Large intestine (tissue), 3 donors: ENCODE data around the gene DCLK1. TPM values are rescaled to one million over a fixed set of nuclear protein-coding genes. Genes with fewer than 3 reads are reported as not detected.

Experiments
- DNase-seq, 2 donors: peaks; one replicate each; pipeline versions ENCODE4 v3.0.0 to v3.0.0-alpha.2; 2013
- H3K27ac ChIP-seq: one replicate; pipeline ENCODE4 v1.5.1; 2013; ENCODE audit warnings: low read length
- H3K27me3 ChIP-seq: 2 replicates; pipeline ENCODE4 v1.6.1; 2013; ENCODE audit warnings: low read length; ENCODE audit not compliant: control insufficient read depth, insufficient read depth
- H3K36me3 ChIP-seq: 2 replicates; pipeline ENCODE4 v1.6.1; 2013; ENCODE audit warnings: low read length; ENCODE audit not compliant: control insufficient read depth, insufficient read depth
- H3K4me1 ChIP-seq: one replicate; pipeline ENCODE4 v1.6.1; 2013; ENCODE audit warnings: low read length; ENCODE audit not compliant: control insufficient read depth, insufficient read depth
- H3K4me3 ChIP-seq: one replicate; pipeline ENCODE4 v1.5.1; 2013; ENCODE audit warnings: low read length
- H3K9me3 ChIP-seq: one replicate; pipeline ENCODE4 v1.6.1; 2013; ENCODE audit warnings: mild to moderate bottlenecking, low read depth, low read length, moderate library complexity; ENCODE audit not compliant: control insufficient read depth
- WGBS: methylation state at CpG from one replicate; pipeline ENCODE4 v1.1.5; 2013; ENCODE audit warnings: low lambda C conversion rate; ENCODE audit not compliant: insufficient coverage; 5-methylcytosine and 5-hydroxymethylcytosine counted together
- polyA plus RNA-seq: library from polyadenylated mRNA; unstranded; fragments of 120-200 nt; gene quantifications from one replicate; pipeline ENCODE4 v1.2.1, GENCODE V29; 2013

DCLK1 gene
- polyA plus RNA-seq, 1 donor = 12.2 TPM

DNA sequence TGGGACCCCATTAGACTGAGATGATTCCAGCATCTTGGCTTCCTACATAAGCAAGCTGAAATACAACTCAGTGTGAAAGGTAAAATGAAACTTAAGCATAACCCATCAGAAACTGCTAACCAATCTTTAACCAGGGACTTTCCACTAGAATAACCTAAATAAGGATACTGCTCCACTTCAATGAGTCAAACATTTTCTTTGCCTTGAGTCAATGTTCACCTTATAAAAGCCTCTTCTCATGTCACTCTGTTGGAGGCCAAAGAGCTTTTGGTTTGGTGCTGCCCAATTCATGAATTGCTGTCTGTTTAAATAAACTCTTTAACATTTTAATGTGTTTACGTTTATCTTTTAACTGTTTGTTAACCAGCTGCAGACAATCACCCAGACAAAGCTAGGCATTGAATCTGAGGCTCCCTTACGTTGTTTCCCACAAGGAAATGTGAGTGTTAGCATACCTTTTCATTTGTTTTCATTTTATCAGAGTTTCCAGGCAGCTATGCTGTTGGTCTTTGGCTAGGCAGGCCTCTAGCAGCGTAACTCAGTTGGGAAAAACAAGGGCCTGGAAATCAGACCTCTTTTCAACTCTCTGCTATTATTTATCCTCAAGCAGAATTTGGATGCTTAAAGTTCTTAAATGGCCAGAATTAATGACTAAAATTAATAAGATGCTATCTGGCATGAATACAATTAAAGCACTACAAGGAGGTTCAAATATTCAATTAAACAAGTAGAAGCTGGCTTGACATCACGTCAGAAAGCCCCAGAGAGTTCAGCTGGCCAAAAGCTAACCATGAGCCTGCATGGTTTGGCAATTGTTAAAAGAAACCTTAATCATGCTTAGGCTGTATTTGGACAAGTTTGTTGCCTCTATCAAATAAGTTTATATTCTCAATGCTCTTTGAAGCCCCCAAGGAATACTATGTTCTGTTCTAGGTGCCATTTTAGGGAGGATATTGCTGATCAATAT is 200.2 kb downstream of the DCLK1 start:
- H3K27me3 ChIP-seq = no peaks in the 10 kb centered on the region
- H3K36me3 ChIP-seq = no peaks in the 10 kb centered on the region
- no peaks in the 10 kb centered on the region for H3K4me1 ChIP-seq
- no peak overlapping the region for H3K27ac ChIP-seq
- whole genome bisulfite sequencing = 100% methylated on average over 2 of the region's 4 CpGs
- H3K4me3 ChIP-seq = no peak overlapping the region
- DNase-seq = no peak
- no peaks in the 10 kb centered on the region for H3K9me3 ChIP-seq

DNA sequence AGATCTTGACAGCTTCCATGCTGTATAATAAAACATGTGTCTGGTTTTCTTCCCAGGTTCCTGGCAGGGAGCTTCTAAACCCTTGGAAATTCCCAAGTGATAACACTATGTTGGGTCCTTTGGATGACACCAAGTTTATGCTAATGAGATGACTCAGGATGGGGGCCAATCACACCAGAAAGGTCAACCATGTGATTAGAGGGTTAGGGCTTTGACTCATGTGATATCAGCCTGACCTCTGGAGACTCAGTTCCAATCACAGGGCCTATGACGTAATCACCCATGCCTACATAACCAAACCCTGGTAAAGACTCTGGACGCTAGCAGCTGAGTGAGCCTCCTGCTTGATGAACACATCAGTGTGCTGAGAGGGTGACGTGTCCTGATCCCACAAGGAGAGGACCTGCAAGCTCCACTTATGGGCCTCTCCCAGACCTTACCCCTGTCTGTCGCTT is 203.6 kb downstream of the DCLK1 start:
- no peaks in the 10 kb centered on the region for H3K36me3 ChIP-seq
- H3K9me3 ChIP-seq = no peaks in the 10 kb centered on the region
- no peak overlapping the region for H3K27ac ChIP-seq
- no CpG with 5 or more reads among the region's 4 CpGs for WGBS
- H3K4me1 ChIP-seq = no peaks in the 10 kb centered on the region
- no peak for DNase-seq
- no peaks in the 10 kb centered on the region for H3K27me3 ChIP-seq
- H3K4me3 ChIP-seq = no peak overlapping the region

GRCh38 chr13:35926859-35927530 is 204.2 kb downstream of the DCLK1 start:
- Histone ChIP-seq H3K27ac (no peak overlapping the region), H3K9me3 (no peaks in the 10 kb centered on the region), H3K36me3 (no peaks in the 10 kb centered on the region), H3K4me1 (no peaks in the 10 kb centered on the region), H3K4me3 (no peak overlapping the region), H3K27me3 (no peaks in the 10 kb centered on the region)
- no peak for DNase-seq
- WGBS = 40% methylated on average over 1 of the region's 2 CpGs

DNA sequence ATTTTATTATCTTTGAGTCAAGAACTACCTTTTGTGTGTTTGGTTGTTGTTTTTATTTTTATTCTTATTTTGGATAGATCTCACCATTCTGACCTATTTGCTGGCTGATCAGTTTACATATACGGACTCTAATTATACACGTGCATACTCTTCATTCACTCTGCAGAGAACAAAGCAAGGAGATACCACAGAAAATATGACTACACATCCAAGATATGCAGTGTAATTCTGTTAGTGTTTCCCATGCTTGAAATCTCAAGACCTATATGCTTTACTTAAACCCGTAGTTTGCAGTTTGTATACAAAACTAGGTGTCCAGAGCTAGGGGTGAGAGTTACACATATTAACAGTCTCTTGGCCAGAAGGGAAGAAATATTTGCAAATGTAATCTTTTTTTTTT is 205.5 kb downstream of the DCLK1 start:
- Histone ChIP-seq H3K9me3 (no peaks in the 10 kb centered on the region), H3K36me3 (no peaks in the 10 kb centered on the region), H3K27ac (no peak overlapping the region), H3K27me3 (no peaks in the 10 kb centered on the region), H3K4me1 (no peaks in the 10 kb centered on the region), H3K4me3 (no peak overlapping the region)
- 100% methylated on average over 2 of the region's 3 CpGs for WGBS
- no peak for DNase-seq

GRCh38 chr13:35923347-35923746 is 207.8 kb downstream of the DCLK1 start:
- H3K4me1 ChIP-seq = no peaks in the 10 kb centered on the region
- H3K9me3 ChIP-seq = no peaks in the 10 kb centered on the region
- H3K27ac ChIP-seq = no peak overlapping the region
- WGBS = 80% methylated on average over 1 of the region's 3 CpGs
- DNase-seq = no peak
- H3K36me3 ChIP-seq = no peaks in the 10 kb centered on the region
- H3K27me3 ChIP-seq = no peaks in the 10 kb centered on the region
- H3K4me3 ChIP-seq = no peak overlapping the region

DNA sequence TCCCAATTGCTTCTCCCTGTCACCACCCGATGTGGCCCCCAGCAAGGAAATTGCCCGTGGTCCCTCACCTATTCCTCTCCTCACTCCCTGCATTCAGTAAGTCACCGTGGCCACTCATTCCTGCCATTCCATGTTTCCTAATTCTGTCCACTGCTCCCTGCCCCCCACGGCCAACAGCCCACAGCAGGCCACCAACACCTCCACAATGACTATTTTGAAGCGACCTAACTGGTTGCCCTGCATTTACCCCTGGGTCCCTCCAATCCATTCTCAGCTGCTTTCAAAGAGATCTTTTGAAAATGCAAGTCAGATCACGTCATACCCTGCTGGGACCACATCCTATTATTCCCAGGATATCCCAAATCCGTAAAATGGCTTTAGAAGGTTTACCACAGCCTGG is 210.4 kb downstream of the DCLK1 start:
- Histone ChIP-seq H3K4me1 (no peaks in the 10 kb centered on the region), H3K4me3 (no peak overlapping the region), H3K36me3 (no peaks in the 10 kb centered on the region), H3K27ac (no peak overlapping the region), H3K9me3 (no peaks in the 10 kb centered on the region), H3K27me3 (no peaks in the 10 kb centered on the region)
- DNase-seq = no peak
- 93% methylated on average over 3 of the region's 7 CpGs for WGBS

GRCh38 chr13:35917942-35918645 is 213.1 kb downstream of the DCLK1 start:
- Histone ChIP-seq H3K27ac (no peak overlapping the region), H3K36me3 (no peaks in the 10 kb centered on the region), H3K4me1 (no peaks in the 10 kb centered on the region), H3K27me3 (no peaks in the 10 kb centered on the region), H3K9me3 (no peaks in the 10 kb centered on the region), H3K4me3 (no peak overlapping the region)
- WGBS = 100% methylated on average over 1 of the region's 8 CpGs
- DNase-seq = no peak

GRCh38 chr13:35917252-35917941 is 213.8 kb downstream of the DCLK1 start:
- H3K4me3 ChIP-seq = no peak overlapping the region
- no peaks in the 10 kb centered on the region for H3K36me3 ChIP-seq
- H3K4me1 ChIP-seq = no peaks in the 10 kb centered on the region
- no peaks in the 10 kb centered on the region for H3K27me3 ChIP-seq
- no CpG with 5 or more reads among the region's 13 CpGs for WGBS
- no peaks in the 10 kb centered on the region for H3K9me3 ChIP-seq
- DNase-seq = no peak
- no peak overlapping the region for H3K27ac ChIP-seq

GRCh38 chr13:35916146-35916545 is 215.0 kb downstream of the DCLK1 start:
- no peak for DNase-seq
- 80% methylated on average over 2 of the region's 2 CpGs for WGBS
- no peaks in the 10 kb centered on the region for H3K27me3 ChIP-seq
- no peak overlapping the region for H3K27ac ChIP-seq
- no peak overlapping the region for H3K4me3 ChIP-seq
- no peaks in the 10 kb centered on the region for H3K36me3 ChIP-seq
- H3K4me1 ChIP-seq = no peaks in the 10 kb centered on the region
- H3K9me3 ChIP-seq = no peaks in the 10 kb centered on the region

DNA sequence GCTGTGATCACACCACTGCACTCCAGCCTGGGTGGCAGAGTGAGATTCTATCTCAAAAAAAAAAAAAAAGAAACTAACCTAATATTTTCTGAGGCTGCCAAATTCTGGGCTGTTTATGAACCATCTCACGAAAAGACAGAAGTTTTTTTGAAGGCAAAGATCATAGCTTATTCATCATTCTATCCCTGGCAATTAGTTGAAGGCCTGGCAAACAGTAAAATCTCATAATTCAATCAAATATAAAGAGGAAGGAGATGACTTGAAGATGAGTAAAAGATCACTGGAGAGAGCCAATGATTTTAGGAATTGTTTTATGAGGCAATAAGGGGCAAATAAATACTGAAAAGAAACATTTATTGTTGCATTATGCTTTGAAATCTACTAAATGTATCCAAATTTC is 216.5 kb downstream of the DCLK1 start:
- H3K4me3 ChIP-seq = no peak overlapping the region
- 83% methylated on average over 1 of the region's 1 CpG for WGBS
- no peak overlapping the region for H3K27ac ChIP-seq
- DNase-seq = no peak
- no peaks in the 10 kb centered on the region for H3K27me3 ChIP-seq
- H3K36me3 ChIP-seq = no peaks in the 10 kb centered on the region
- no peaks in the 10 kb centered on the region for H3K4me1 ChIP-seq
- no peaks in the 10 kb centered on the region for H3K9me3 ChIP-seq
